Measurements from ENCODE around the gene BCL7A.

BCL7A gene

GRCh38 chr12:122096591-122097149 is 75.0 kb downstream of the BCL7A start:
- no peak for ATAC-seq
- TF ChIP-seq OSR1 (CRISPR knock-in tag; IDR thresholded peaks at IDR 0.05) (no peak), POU6F1 (CRISPR knock-in tag; IDR thresholded peaks at IDR 0.05; ENCODE audit: borderline replicate concordance, low read depth) (no peak), RARB (CRISPR knock-in tag; IDR thresholded peaks at IDR 0.05) (no peak), CREB5 (CRISPR knock-in tag; IDR thresholded peaks at IDR 0.05; ENCODE audit: low read depth) (no peak), ZFP30 (CRISPR knock-in tag; IDR thresholded peaks at IDR 0.05) (no peak), PATZ1 (CRISPR knock-in tag; IDR thresholded peaks at IDR 0.05; ENCODE audit: borderline replicate concordance) (no peak), ARNTL (CRISPR knock-in tag; IDR thresholded peaks at IDR 0.05; ENCODE audit: borderline replicate concordance, low read depth) (no peak), ZC3H10 (CRISPR knock-in tag; IDR thresholded peaks at IDR 0.05) (no peak), CSRNP3 (CRISPR knock-in tag; IDR thresholded peaks at IDR 0.05) (no peak), ZFP3 (CRISPR knock-in tag; IDR thresholded peaks at IDR 0.05) (no peak), ZNF565 (CRISPR knock-in tag; conservative IDR thresholded peaks at IDR 0.05; ENCODE audit: low read depth) (no peak), ESRRG (CRISPR knock-in tag; IDR thresholded peaks at IDR 0.05) (no peak), ISL1 (CRISPR knock-in tag; IDR thresholded peaks at IDR 0.05) (no peak), PPARA (CRISPR knock-in tag; IDR thresholded peaks at IDR 0.05; ENCODE audit: borderline replicate concordance) (no peak)

GRCh38 chr12:122097584-122097926 is 75.9 kb downstream of the BCL7A start:
- no peak for TF ChIP-seq SNAI2 (CRISPR knock-in tag; IDR thresholded peaks at IDR 0.05)
- no peak for TF ChIP-seq ISL1 (CRISPR knock-in tag; IDR thresholded peaks at IDR 0.05)
- no peak for TF ChIP-seq RARB (CRISPR knock-in tag; IDR thresholded peaks at IDR 0.05)
- ATAC-seq, result peak; percentile 43

- TF ChIP-seq TSHZ2 (CRISPR knock-in tag; IDR thresholded peaks at IDR 0.05) (0 out of 2 replicates have a peak, but pooled peaks have one; percentile 26), SNAI2 (CRISPR knock-in tag; IDR thresholded peaks at IDR 0.05) (no peak), ZNF70 (CRISPR knock-in tag; IDR thresholded peaks at IDR 0.05) (no peak)
- peak; percentile 82 for ATAC-seq
Measured at GRCh38 chr12:122097927-122098756, 76.5 kb downstream of the BCL7A start.

GRCh38 chr12:122099280-122099749 is 77.6 kb downstream of the BCL7A start:
- TF ChIP-seq CREB5 (CRISPR knock-in tag; IDR thresholded peaks at IDR 0.05; ENCODE audit: low read depth) (no peak), ZFP30 (CRISPR knock-in tag; IDR thresholded peaks at IDR 0.05) (no peak), ZNF70 (CRISPR knock-in tag; IDR thresholded peaks at IDR 0.05) (no peak)
- no peak for ATAC-seq
